ENCODE data around the gene RHCG.

The RHCG gene

DNA sequence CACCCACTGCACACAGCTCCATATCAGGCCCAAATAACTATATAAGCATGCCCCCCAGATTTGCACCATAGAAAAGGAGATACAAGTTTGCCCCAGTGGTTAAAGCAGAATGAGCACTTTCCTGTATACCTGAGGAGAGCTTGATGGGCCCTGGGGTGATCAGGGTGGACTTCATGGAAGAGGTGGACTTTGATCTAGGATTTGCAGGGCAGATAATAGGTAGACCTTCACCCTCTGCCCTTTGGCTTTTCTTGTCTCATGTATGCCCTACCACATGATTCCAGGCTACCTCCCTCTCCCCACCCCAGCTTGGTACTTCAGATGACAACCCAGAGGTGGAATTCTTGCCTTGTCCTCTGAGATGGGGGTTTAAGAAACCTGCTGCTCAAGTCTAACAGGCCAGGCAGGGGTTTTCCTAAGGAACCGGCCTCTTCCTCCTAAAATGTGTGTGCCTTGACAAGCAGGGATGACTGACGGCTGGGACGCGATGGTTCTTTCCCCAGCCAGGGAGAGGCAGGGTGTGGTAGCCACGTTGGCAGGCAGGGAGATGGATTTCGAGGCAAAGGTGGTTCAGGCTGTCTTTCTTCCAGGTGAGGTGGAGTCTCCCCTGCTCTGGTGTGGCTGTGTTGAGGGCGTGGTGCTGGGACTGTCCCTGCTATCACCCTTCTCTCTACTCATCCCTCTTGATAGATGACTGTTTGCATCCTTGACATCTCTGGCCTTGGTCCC lies 6.6 kb upstream of the RHCG start:
- DNase-seq = no peak

GRCh38 chr15:89501646-89502045 lies 5.3 kb upstream of the RHCG start:
- no peak for DNase-seq

- no peak for DNase-seq
Measured at GRCh38 chr15:89500397-89501270, 4.3 kb upstream of the RHCG start.

GRCh38 chr15:89499156-89499555 lies 2.8 kb upstream of the RHCG start:
- no peak for DNase-seq

DNA sequence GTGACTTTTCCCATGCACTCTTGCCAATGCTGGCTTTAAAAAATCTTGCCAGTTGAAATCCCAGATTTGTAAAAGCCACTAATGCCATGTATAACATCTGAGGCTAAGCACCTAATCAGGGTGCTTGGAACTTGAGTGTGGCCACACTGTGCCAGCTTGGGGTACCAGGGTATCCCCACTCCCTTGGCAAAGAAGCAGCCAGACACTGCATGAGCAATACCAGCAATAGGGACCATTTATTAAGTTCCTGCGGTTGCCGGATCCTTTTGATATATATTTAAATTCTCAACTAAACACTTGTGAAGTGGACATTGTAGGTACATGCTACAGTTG lies 2.2 kb upstream of the RHCG start:
- DNase-seq = no peak

DNA sequence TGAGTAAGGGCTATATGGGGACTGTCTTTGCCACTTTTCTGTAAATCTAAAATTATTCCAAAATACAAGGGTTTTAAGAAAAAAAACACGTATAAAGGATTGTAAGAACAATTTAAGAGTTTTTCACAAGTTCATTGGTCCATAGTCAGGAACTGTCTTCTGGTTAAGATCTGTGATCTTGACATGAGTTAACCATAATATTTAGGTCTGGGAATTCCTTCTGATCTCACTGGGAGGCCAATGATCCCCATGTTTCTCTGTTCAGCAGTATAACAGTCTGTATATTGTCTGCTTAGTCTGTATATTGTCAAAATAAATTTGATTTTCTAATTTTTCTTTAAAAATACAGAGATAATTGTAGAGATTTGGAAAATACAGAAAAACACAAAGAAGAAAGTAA lies 848 bp upstream of the RHCG start:
- no peak for DNase-seq

GRCh38 chr15:89495638-89496145 lies 691 bp downstream of the RHCG start:
- no peak for DNase-seq

GRCh38 chr15:89494941-89495637 lies 1.3 kb downstream of the RHCG start:
- DNase-seq = peak in 1 of 2 experiments; percentile 43

DNA sequence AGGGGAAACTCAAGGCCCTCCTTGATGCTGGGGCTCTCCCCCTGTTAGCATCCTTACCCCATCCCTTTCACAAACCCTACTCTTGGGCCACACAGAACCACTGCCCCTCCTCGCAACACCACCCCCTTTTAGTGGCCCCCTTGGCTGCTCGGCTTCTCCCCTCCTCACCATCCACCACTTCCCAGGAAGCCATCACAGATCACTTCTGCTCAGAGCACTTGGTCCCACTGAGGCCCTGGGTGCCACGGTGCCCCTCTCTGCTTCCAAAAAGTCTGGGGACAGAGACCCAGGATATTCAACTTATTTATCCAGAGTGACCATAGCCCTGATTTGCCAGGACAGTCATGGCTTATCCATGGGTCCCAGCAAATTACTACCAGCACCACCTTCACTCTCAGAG lies 2.4 kb downstream of the RHCG start:
- no peak for DNase-seq

DNA sequence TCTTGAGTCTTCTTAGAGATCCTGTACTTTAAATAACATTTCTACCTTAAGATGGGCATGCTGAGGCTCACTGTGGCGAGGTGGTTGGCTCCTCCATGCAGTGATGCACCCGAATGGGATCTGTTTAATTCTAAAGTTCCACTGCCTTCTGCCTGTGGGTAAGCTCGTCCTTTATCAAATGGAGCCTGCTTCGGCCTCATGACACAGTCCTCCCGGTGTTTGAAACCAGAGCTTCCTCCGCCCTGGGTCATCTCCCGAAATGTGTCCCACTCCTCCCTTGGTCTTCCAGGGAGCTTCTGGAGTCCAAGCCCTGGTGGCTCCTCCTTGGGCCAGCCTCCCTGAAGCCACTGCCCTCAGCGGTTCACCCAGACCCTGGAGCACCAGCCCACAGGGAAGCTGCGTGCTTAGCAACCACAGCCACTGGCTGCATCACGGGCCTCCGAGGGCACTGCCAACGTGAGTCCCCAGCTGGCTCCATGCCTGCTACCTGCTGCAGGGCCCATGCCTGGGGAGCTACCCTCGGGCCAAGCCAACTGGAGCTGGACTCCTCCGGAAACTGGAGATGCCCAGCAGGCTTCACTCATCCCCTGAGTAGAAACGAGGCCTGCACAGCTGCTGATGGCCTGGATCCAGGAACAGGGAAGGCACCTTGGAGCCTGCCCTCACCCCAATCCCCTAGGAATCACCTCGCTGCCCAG lies 3.3 kb downstream of the RHCG start:
- DNase-seq = no peak

GRCh38 chr15:89492111-89492641 lies 4.2 kb downstream of the RHCG start:
- DNase-seq = peak; percentile 28 to 45

DNA sequence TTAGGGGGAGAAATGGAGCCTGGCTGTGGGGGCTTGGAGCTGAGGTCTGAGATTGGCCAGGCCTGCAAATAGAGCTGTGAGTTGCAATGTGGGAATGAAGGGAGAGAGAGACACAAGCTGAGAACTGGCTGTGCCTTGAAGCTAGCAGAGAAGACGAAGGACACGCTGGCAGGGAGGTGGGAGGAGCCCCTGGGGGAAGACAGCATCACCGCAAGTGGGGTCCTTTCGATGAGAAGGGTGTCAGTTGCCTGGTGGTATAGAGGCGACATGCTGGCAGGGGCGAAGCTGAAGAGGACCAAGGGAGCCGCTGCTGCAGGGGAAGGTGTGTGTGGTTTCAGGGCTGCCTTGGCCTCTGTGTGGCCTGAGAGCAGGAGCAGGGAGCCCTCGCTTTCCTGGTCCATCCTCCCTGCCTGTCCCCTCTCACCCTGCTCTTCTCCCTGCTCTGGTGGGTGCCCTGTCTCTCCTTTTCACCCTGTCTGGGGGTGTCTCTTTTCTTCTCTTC lies 5.5 kb downstream of the RHCG start:
- no peak for DNase-seq

DNA sequence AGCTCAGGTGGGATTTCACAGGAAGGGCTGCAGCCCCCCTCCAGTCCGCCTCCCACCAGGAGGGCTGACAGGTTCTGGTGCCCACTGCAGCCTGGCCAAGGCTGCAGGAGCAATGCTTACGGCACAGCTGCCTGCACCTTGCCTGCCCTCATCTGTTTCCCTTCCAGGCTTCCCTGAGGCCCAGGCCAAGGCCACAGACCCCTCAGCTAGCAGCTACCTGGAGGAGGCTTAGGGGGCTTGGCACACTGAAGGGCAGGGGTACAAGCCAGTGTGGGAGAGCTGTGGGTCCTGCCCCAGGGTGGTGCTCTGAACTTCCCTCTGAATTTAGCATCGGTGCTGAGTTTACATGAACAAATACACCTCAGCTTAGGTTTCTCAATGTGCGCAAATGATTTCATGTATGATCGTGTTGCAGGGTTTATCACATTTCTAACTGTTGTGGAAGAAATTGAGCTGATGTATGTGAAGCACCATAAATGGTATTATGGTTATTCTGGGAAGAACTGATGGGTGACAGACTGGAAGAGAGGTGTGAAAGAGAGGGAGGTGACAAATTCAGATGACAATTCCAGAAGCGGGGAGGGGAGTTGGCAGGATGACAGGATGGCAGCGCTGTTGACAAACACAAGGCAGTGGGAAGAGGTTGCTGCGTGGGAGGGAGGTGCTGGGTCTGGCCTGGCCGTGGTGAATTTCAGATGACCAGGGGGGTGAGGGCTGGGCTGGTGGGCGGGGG lies 6.1 kb downstream of the RHCG start:
- no peak for DNase-seq

GRCh38 chr15:89489376-89489775 lies 7.0 kb downstream of the RHCG start:
- no peak for DNase-seq

GRCh38 chr15:89487791-89488190 lies 8.6 kb downstream of the RHCG start:
- no peak for DNase-seq

GRCh38 chr15:89486726-89487050 lies 9.7 kb downstream of the RHCG start:
- no peak for DNase-seq

- no peak for DNase-seq
Measured at GRCh38 chr15:89483079-89483478, 13.3 kb downstream of the RHCG start.

GRCh38 chr15:89482139-89482538 lies 14.2 kb downstream of the RHCG start:
- DNase-seq = no peak

DNA sequence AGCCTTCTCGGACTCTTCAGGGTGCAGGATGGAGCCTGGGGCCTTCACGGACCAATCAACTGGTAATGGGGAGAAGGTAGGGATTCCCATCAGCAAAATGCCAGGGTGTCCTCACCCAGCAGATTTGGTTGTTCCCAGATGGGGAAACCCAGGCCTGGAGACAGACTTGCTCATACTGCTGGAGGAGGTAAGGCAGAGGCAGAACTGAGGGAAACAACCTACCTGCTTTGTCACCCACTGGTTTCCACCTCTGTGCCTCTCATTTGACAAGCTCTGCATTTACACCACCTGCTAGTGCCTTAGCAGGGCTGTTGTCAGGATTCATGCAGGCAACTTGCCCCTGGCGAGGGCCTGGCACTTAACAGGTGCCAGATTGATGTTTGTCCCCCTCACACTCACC lies 15.9 kb downstream of the RHCG start:
- DNase-seq = no peak

- DNase-seq = no peak
Measured at GRCh38 chr15:89479173-89479572, 17.2 kb downstream of the RHCG start.

- DNase-seq = no peak
Measured at GRCh38 chr15:89477411-89478242, 18.8 kb downstream of the RHCG start.
